Activated CD4-positive, CD25-positive, alpha-beta regulatory T cell treated with anti-CD3 and anti-CD28 coated beads, Interleukin-2, amount 50 U/mL, for 24 hours (primary cell): ENCODE results near the gene UCKL1.

ENCODE experiments used
- ATAC-seq, 2 donors: fragments of 150-1000 bp; cut with Tn5 transposase; one replicate each; pipeline ENCODE4 v1.10.0; 2021; ENCODE audit warnings: mild to moderate bottlenecking in 1 of 2, moderate library complexity in 1 of 2

UCKL1 gene

GRCh38 chr20:63958964-63959698 is 2.9 kb upstream of the UCKL1 start:
- ATAC-seq: no peak

GRCh38 chr20:63958471-63958870 is 2.3 kb upstream of the UCKL1 start:
- ATAC-seq: no peak

- ATAC-seq: no peak
Observed at GRCh38 chr20:63957690-63958441, 1.6 kb upstream of the UCKL1 start.

GRCh38 chr20:63957004-63957689 is 931 bp upstream of the UCKL1 start:
- ATAC-seq: peak; percentile 53 to 62

- ATAC-seq: peak; percentile 6 to 10
Observed at GRCh38 chr20:63956664-63957003, 418 bp upstream of the UCKL1 start.

GRCh38 chr20:63955281-63955826 is 862 bp downstream of the UCKL1 start:
- no peak for ATAC-seq

GRCh38 chr20:63953764-63954429 is 2.3 kb downstream of the UCKL1 start:
- ATAC-seq: no peak

- ATAC-seq: no peak
Observed at GRCh38 chr20:63952769-63953168, 3.4 kb downstream of the UCKL1 start.

- no peak for ATAC-seq
Observed at GRCh38 chr20:63952210-63952535, 4.0 kb downstream of the UCKL1 start.

GRCh38 chr20:63951398-63952209 is 4.6 kb downstream of the UCKL1 start:
- no peak for ATAC-seq

GRCh38 chr20:63950701-63951397 is 5.4 kb downstream of the UCKL1 start:
- ATAC-seq: no peak

- ATAC-seq: peak; percentile 30 to 33
Observed at GRCh38 chr20:63947638-63948456, 8.4 kb downstream of the UCKL1 start.

- ATAC-seq: no peak
Observed at GRCh38 chr20:63946986-63947637, 9.1 kb downstream of the UCKL1 start.

GRCh38 chr20:63945921-63946920 is 10.0 kb downstream of the UCKL1 start:
- no peak for ATAC-seq

GRCh38 chr20:63945031-63945658 is 11.1 kb downstream of the UCKL1 start:
- ATAC-seq: no peak

- ATAC-seq: no peak
Observed at GRCh38 chr20:63944078-63944941, 11.9 kb downstream of the UCKL1 start.

GRCh38 chr20:63943808-63944077 is 12.5 kb downstream of the UCKL1 start:
- no peak for ATAC-seq
